GM12878 (cell line): ENCODE measurements around the gene PLK5. TPM values are rescaled to one million over a fixed set of nuclear protein-coding genes. Genes with fewer than 3 reads are reported as not detected.
A peak's percentile ranks its signal among the peaks of the same experiment; 100 is the strongest.

Experiments used
- ATF2 ChIP-seq: IDR thresholded peaks from 2 replicates; pipeline ENCODE4 v1.6.1; 2012; ENCODE audit warnings: low read length, inconsistent platforms
- BACH1 ChIP-seq: fragments of 450-650 bp; IDR thresholded peaks from 2 replicates; pipeline ENCODE4 v1.6.1; 2017; ENCODE audit warnings: mild to moderate bottlenecking, borderline replicate concordance
- BCLAF1 ChIP-seq: fragments of 450-650 bp; IDR thresholded peaks from 2 replicates; pipeline ENCODE4 v1.6.1; 2017; ENCODE audit warnings: antibody characterized with exemption, mild to moderate bottlenecking, moderate library complexity
- BHLHE40 ChIP-seq, 2 experiments: fragments of 450-650 bp in 1 of 2; IDR thresholded peaks; 2 replicates each; pipeline ENCODE4 v1.6.1; 2011 to 2017; ENCODE audit warnings: low read depth in 2 of 2, borderline replicate concordance in 1 of 2, improper control_type of control experiment in 1 of 2, low read length in 1 of 2, mild to moderate bottlenecking in 1 of 2
- CREB1 ChIP-seq: IDR thresholded peaks from 2 replicates; pipeline ENCODE4 v1.6.1; 2012; ENCODE audit warnings: low read depth, mild to moderate bottlenecking, inconsistent platforms
- EED ChIP-seq: sonication (generic); IDR thresholded peaks from 2 replicates; pipeline ENCODE4 v1.6.1; 2016; ENCODE audit warnings: antibody characterized with exemption, low read depth
- GABPA ChIP-seq: IDR thresholded peaks from 2 replicates; pipeline ENCODE4 v1.6.1; 2014; ENCODE audit warnings: antibody characterized with exemption, low read depth, mild to moderate bottlenecking, inconsistent platforms
- GATAD2B ChIP-seq: fragments of 450-650 bp; conservative IDR thresholded peaks from 2 replicates; pipeline ENCODE4 v1.6.1; 2017; ENCODE audit warnings: low read depth, mild to moderate bottlenecking, moderate library complexity
- IRF3 ChIP-seq: fragments of 450-650 bp; IDR thresholded peaks from 2 replicates; pipeline ENCODE4 v1.6.1; 2014; ENCODE audit warnings: mild to moderate bottlenecking
- IRF5 ChIP-seq: fragments of 450-650 bp; IDR thresholded peaks from 2 replicates; pipeline ENCODE4 v1.6.1; 2017; ENCODE audit warnings: borderline replicate concordance
- NFYA ChIP-seq: IDR thresholded peaks from 2 replicates; pipeline ENCODE4 v1.6.1; 2011; ENCODE audit warnings: low read depth, mild to moderate bottlenecking, low read length, improper control_type of control experiment, borderline replicate concordance
- NFYB ChIP-seq: IDR thresholded peaks from 2 replicates; pipeline ENCODE4 v1.6.1; 2011; ENCODE audit warnings: low read depth, mild to moderate bottlenecking, low read length, improper control_type of control experiment, moderate library complexity; ENCODE audit not compliant: insufficient read depth
- NKRF ChIP-seq: fragments of 450-650 bp; conservative IDR thresholded peaks from 2 replicates; pipeline ENCODE4 v1.6.1; 2017; ENCODE audit warnings: mild to moderate bottlenecking, moderate library complexity
- NR2F1 ChIP-seq: fragments of 450-650 bp; conservative IDR thresholded peaks from 2 replicates; pipeline ENCODE4 v1.6.1; 2017; ENCODE audit warnings: mild to moderate bottlenecking
- PAX5 ChIP-seq: IDR thresholded peaks from 2 replicates; pipeline ENCODE4 v1.6.1; 2011; ENCODE audit warnings: low read depth, low read length, borderline replicate concordance
- SREBF1 ChIP-seq: IDR thresholded peaks from 2 replicates; pipeline ENCODE4 v1.6.1; 2012; ENCODE audit warnings: mild to moderate bottlenecking, low read length
- TARDBP ChIP-seq: IDR thresholded peaks from 2 replicates; pipeline ENCODE4 v1.6.1; 2016; ENCODE audit warnings: borderline replicate concordance
- ZBTB33 ChIP-seq: fragments of 450-650 bp; IDR thresholded peaks from 2 replicates; pipeline ENCODE4 v1.6.1; 2017; ENCODE audit warnings: mild to moderate bottlenecking
- polyA plus RNA-seq, 11 experiments: library from polyadenylated mRNA; depleted of rRNA in 4 of 11; unstranded in 6 of 11; stranded (reverse) in 5 of 11; fragments of >200 nt; fragmentation: Nextera tagmentation in 4 of 11; fragmentation: Illumina TruSeq in 1 of 11; extraction: Ambion mirVana in 4 of 11; extraction: Trizol in 1 of 11; gene quantifications; 1 replicate in 1 of 11; 2 replicates in 10 of 11; pipeline versions ENCODE4 v1.2.1 to v1.2.3, GENCODE V29; 2011 to 2016; ENCODE audit warnings: inconsistent platforms in 2 of 11, missing spikeins in 2 of 11, low read depth in 1 of 11
- total RNA-seq, 4 experiments: library from RNA; depleted of rRNA in 3 of 4; stranded (reverse); fragments of >200 nt in 3 of 4; fragmentation: Illumina TruSeq in 1 of 4; extraction: Trizol in 1 of 4; gene quantifications; 2 replicates each; pipeline versions ENCODE4 v1.2.1 to v1.2.3, GENCODE V29; 2013 to 2021

PLK5 gene
- total and polyA plus RNA-seq, 10 of the 15 experiments (the other 5 are each of a cell fraction or from before 2014, with no cell fraction given), result 0.13 TPM; not detected in 9

- TF ChIP-seq GABPA (no peak), ZBTB33 (no peak), BHLHE40 (IDR thresholded peaks at IDR 0.05; ENCODE audit: borderline replicate concordance in 1 of 2, low read depth in 2 of 2, low read length in 1 of 2) (peak; percentile 51 to 84; a peak in 2 of 4 replicates), NR2F1 (peak; percentile 79), NFYB (peak; percentile 83), IRF5 (no peak), EED (no peak), BCLAF1 (peak; percentile 83), GATAD2B (peak; percentile 53; the same call in 1 of the 2 replicates), CREB1 (peak; percentile 59; the same call in 1 of the 2 replicates), IRF3 (peak; percentile 76), NFYA (no peak), TARDBP (0 out of 2 replicates have a peak, but pooled peaks have one; percentile 48), NKRF (peak; percentile 98), SREBF1 (peak; percentile 81), PAX5 (no peak), ATF2 (no peak), BACH1 (peak; percentile 38; the same call in 1 of the 2 replicates)
Measured at GRCh38 chr19:1490311-1491113, 33.4 kb upstream of the PLK5 start, which contains the start of gene PCSK4 (continued).
